Ishikawa (cell line): Measurements from ENCODE around the gene KLHL36.

Experiments used
- CEBPB ChIP-seq: IDR thresholded peaks from 2 replicates; pipeline ENCODE4 v1.6.1; 2012
- CREB1 ChIP-seq: IDR thresholded peaks from 2 replicates; pipeline ENCODE4 v1.6.1; 2012; ENCODE audit warnings: low read depth
- EP300 ChIP-seq: IDR thresholded peaks from 2 replicates; pipeline ENCODE4 v1.6.1; 2012; ENCODE audit warnings: borderline replicate concordance
- FOXM1 ChIP-seq: IDR thresholded peaks from 2 replicates; pipeline ENCODE4 v1.6.1; 2012; ENCODE audit warnings: low read depth, borderline replicate concordance
- MAX ChIP-seq: IDR thresholded peaks from 2 replicates; pipeline ENCODE4 v1.6.1; 2012
- REST ChIP-seq: IDR thresholded peaks from 2 replicates; pipeline ENCODE4 v1.6.1; 2012; ENCODE audit warnings: low read depth, mild to moderate bottlenecking
- TAF1 ChIP-seq: IDR thresholded peaks from 2 replicates; pipeline ENCODE4 v1.6.1; 2012; ENCODE audit warnings: low read depth, mild to moderate bottlenecking
- TCF12 ChIP-seq: IDR thresholded peaks from 2 replicates; pipeline ENCODE4 v1.6.1; 2012; ENCODE audit warnings: low read depth

GRCh38 chr16:84616515-84616914 is 31.8 kb upstream of the KLHL36 start:
- TF ChIP-seq CEBPB: no peak
- TF ChIP-seq MAX: no peak
- no peak for TF ChIP-seq REST
- TF ChIP-seq EP300: no peak
- TF ChIP-seq TAF1: no peak
- TF ChIP-seq FOXM1: no peak
- no peak for TF ChIP-seq TCF12
- no peak for TF ChIP-seq CREB1
